Transverse colon (tissue), 4 donors: Measurements from ENCODE around the gene NEK11. TPM values are rescaled to one million over a fixed set of nuclear protein-coding genes. Genes with fewer than 3 reads are reported as not detected.

Source experiments
- DNase-seq: peaks from one replicate; pipeline ENCODE4 v3.0.0-alpha.2; 2019
- H3K27ac ChIP-seq, 4 donors: fragments of 200-600 bp; sonication (generic); 2 replicates each; pipeline ENCODE4 v1.5.1; 2016 to 2018; ENCODE audit warnings: inconsistent platforms in 4 of 4
- H3K27me3 ChIP-seq: fragments of 200-600 bp; sonication (generic); 2 replicates; pipeline ENCODE4 v1.5.1; 2017; ENCODE audit warnings: inconsistent platforms
- H3K36me3 ChIP-seq, 4 donors: fragments of 200-600 bp; sonication (generic); 2 replicates each; pipeline ENCODE4 v1.5.1; 2017 to 2019; ENCODE audit warnings: inconsistent platforms in 4 of 4
- H3K4me1 ChIP-seq, 4 donors: fragments of 200-600 bp; sonication (generic); 2 replicates each; pipeline ENCODE4 v1.5.1; 2017 to 2020; ENCODE audit warnings: inconsistent platforms in 4 of 4
- H3K4me3 ChIP-seq, 4 donors: fragments of 200-600 bp; sonication (generic); 1 replicate in 1 of 4; 2 replicates in 3 of 4; pipeline versions ENCODE4 v1.5.1 to v1.6.1; 2017 to 2019; ENCODE audit warnings: inconsistent platforms in 4 of 4
- H3K9me3 ChIP-seq, 2 donors: fragments of 200-600 bp; sonication (generic); 2 replicates each; pipeline ENCODE4 v1.5.1; 2017 to 2019; ENCODE audit warnings: inconsistent platforms in 2 of 2
- EP300 ChIP-seq: sonication (generic); formaldehyde crosslinking; IDR thresholded peaks from one replicate; pipeline ENCODE4 v1.6.1; 2017; ENCODE audit warnings: antibody characterized with exemption, low read depth
- POLR2A ChIP-seq: fragments of 450-650 bp; IDR thresholded peaks from one replicate; pipeline ENCODE4 v1.6.1; 2016; ENCODE audit warnings: antibody characterized with exemption, mild to moderate bottlenecking, moderate library complexity
- POLR2AphosphoS5 ChIP-seq, 3 donors: sonication (generic); formaldehyde crosslinking; IDR thresholded peaks; one replicate each; pipeline ENCODE4 v1.6.1; 2016; ENCODE audit warnings: antibody characterized with exemption in 3 of 3
- WGBS, 2 donors: methylation state at CpG; one replicate each; pipeline ENCODE4 v1.1.5; 2018; ENCODE audit warnings: low coverage in 1 of 2; 5-methylcytosine and 5-hydroxymethylcytosine counted together
- in situ Hi-C, 4 donors: fragments of 200-750 bp; cut with MboI; loops; one replicate each; pipeline versions ENCODE4 v1.15.0 to v1.15.1; 2017; ENCODE audit warnings: low sequenced_read_pairs in 3 of 4, low pct_ligation_motif_present in 1 of 4, low pct_unique_long_range_greater_than_20kb in 1 of 4
- intact Hi-C: fragments of 100-400 bp; cut with DNase I; formaldehyde crosslinking; loops from one replicate; pipeline ENCODE4 v1.15.1; 2023; ENCODE audit warnings: low total_unique reads
- total RNA-seq, 4 donors: library from RNA; depleted of rRNA; stranded (reverse); fragments of >200 nt; gene quantifications; one replicate each; pipeline ENCODE4 v1.1.0, GENCODE V29; 2016
- TF ChIP-seq, protein P1 (sequence below), 5 experiments: fragments of 200-600 bp in 3 of 5; fragments of 450-650 bp in 2 of 5; sonication (generic) in 3 of 5; IDR thresholded peaks; 1 replicate in 2 of 5; 2 replicates in 3 of 5; pipeline ENCODE4 v1.5.1; 2016 to 2017; ENCODE audit warnings: antibody characterized with exemption in 5 of 5, inconsistent platforms in 3 of 5, mild to moderate bottlenecking in 2 of 5, moderate library complexity in 1 of 5

The NEK11 gene
- total RNA-seq, 4 donors from 2014 or later: 4.6 to 12.3 (median 8.5) TPM

GRCh38 chr3:131194816-131195215, 168.1 kb downstream of the NEK11 start:
- Histone ChIP-seq H3K27me3 (no peaks in the 10 kb centered on the region), H3K27ac (no peak overlapping the region), H3K36me3 (no peaks in the 10 kb centered on the region), H3K9me3 (no peaks in the 10 kb centered on the region), H3K4me1 (no peaks in the 10 kb centered on the region), H3K4me3 (no peak overlapping the region)
- WGBS, 2 donors: 80 to 93% methylated on average over 1 to 4 of the region's 4 CpGs
- in situ Hi-C loops: no loop called here
- TF ChIP-seq, protein P1, sequence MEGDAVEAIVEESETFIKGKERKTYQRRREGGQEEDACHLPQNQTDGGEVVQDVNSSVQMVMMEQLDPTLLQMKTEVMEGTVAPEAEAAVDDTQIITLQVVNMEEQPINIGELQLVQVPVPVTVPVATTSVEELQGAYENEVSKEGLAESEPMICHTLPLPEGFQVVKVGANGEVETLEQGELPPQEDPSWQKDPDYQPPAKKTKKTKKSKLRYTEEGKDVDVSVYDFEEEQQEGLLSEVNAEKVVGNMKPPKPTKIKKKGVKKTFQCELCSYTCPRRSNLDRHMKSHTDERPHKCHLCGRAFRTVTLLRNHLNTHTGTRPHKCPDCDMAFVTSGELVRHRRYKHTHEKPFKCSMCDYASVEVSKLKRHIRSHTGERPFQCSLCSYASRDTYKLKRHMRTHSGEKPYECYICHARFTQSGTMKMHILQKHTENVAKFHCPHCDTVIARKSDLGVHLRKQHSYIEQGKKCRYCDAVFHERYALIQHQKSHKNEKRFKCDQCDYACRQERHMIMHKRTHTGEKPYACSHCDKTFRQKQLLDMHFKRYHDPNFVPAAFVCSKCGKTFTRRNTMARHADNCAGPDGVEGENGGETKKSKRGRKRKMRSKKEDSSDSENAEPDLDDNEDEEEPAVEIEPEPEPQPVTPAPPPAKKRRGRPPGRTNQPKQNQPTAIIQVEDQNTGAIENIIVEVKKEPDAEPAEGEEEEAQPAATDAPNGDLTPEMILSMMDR (IDR thresholded peaks at IDR 0.05): no peak
- TF ChIP-seq EP300: no peak
- TF ChIP-seq POLR2A: no peak
- TF ChIP-seq POLR2AphosphoS5 (IDR thresholded peaks at IDR 0.05): no peak
- no peak for DNase-seq
- intact Hi-C loops: no loop called here

DNA sequence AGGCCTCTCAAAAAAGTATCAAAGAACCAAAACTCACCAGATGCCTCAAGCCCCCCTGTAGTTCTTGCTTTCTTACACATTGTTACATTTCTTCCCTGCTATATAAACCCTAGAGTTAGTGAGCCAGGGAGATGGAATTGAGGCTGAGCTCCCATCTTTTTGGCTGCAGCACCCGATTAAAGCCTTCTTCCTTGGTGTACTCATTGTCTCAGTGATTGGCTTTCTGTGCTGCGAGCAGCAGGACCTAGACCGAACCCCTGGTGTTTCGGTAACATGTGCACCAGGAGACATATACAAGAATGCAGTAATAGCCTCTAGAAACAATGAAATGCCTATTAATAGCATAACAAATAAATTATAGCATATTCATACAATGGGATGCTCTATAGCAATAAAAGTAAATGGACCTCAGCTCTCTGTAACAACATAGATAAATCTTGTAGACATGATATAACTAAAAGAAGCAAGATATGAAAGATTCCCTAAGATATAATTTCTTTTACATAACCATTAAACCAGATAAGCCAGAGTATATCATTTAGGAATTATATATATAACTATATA, 174.0 kb downstream of the NEK11 start:
- intact Hi-C loops (no loop called here), in situ Hi-C loops (no loop called here)
- TF ChIP-seq POLR2AphosphoS5 (IDR thresholded peaks at IDR 0.05) (no peak), POLR2A (no peak), EP300 (no peak)
- TF ChIP-seq, protein P1 (IDR thresholded peaks at IDR 0.05): no peak
- WGBS, 2 donors: 92 to 98% methylated on average over 3 to 4 of the region's 4 CpGs
- Histone ChIP-seq H3K4me1 (no peaks in the 10 kb centered on the region), H3K4me3 (no peak overlapping the region), H3K9me3 (peaks cover 0 to 5% of the 10 kb centered on the region in 2 donors), H3K36me3 (no peaks in the 10 kb centered on the region), H3K27ac (no peak overlapping the region), H3K27me3 (no peaks in the 10 kb centered on the region)
- DNase-seq: no peak

DNA sequence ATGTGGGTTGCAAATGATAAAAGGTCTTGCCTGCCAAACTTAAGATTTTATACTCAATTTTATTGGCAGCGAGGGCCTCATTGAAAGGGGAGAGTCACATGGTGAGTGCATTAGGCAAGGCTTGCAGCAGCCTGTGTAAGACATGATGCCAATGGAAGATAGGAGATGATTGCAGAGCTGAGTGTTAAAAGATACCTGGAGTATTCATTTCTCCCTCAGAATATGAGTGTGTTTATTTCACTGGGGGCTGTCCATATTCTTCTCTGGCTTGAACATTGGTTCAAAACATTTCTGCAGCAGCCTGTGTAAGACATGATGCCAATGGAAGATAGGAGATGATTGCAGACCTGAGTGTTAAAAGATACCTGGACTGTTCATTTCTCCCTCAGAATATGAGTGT, 189.7 kb downstream of the NEK11 start:
- Histone ChIP-seq H3K27me3 (no peaks in the 10 kb centered on the region), H3K4me1 (no peaks in the 10 kb centered on the region), H3K4me3 (no peak overlapping the region), H3K36me3 (no peaks in the 10 kb centered on the region), H3K9me3 (no peaks in the 10 kb centered on the region), H3K27ac (no peak overlapping the region)
- no peak for DNase-seq
- TF ChIP-seq EP300 (no peak), POLR2A (no peak), POLR2AphosphoS5 (IDR thresholded peaks at IDR 0.05) (no peak)
- TF ChIP-seq, protein P1 (IDR thresholded peaks at IDR 0.05): no peak
- intact Hi-C loops (no loop called here), in situ Hi-C loops (no loop called here)
- 78 to 90% methylated on average over 1 of the region's 1 CpG for WGBS, 2 donors

- Histone ChIP-seq H3K4me3 (no peak overlapping the region), H3K27me3 (no peaks in the 10 kb centered on the region), H3K4me1 (no peaks in the 10 kb centered on the region), H3K27ac (no peak overlapping the region), H3K36me3 (no peaks in the 10 kb centered on the region), H3K9me3 (no peaks in the 10 kb centered on the region)
- intact Hi-C loops (no loop called here), in situ Hi-C loops (no loop called here)
- 47 to 53% methylated on average over 4 to 6 of the region's 6 CpGs for WGBS, 2 donors
- no peak for DNase-seq
- TF ChIP-seq POLR2AphosphoS5 (IDR thresholded peaks at IDR 0.05): no peak
- no peak for TF ChIP-seq POLR2A
- no peak for TF ChIP-seq EP300
- TF ChIP-seq, protein P1 (IDR thresholded peaks at IDR 0.05): no peak
Observed at GRCh38 chr3:131216801-131217200, 190.1 kb downstream of the NEK11 start.
